NCI-H146 (cell line): ENCODE data around the gene UQCC5.

ENCODE experiments used
- DNase-seq: peaks from one replicate; lab custom pipeline; 2025; lab: John Stamatoyannopoulos, UW

The UQCC5 gene

GRCh38 chr3:52536369-52537164 is at the start of gene UQCC5:
TSS of gene UQCC5 (plus strand) at chr3:52536605. CDS start at chr3:52536756, 151 bp downstream.
- peak; percentile 96 for DNase-seq

GRCh38 chr3:52487050-52487787 is 49.2 kb upstream of the UQCC5 start:
- no peak for DNase-seq

- no peak for DNase-seq
Measured at GRCh38 chr3:52487788-52488691, 48.4 kb upstream of the UQCC5 start.

- no peak for DNase-seq
Measured at GRCh38 chr3:52488746-52489145, 47.7 kb upstream of the UQCC5 start.

GRCh38 chr3:52489453-52489852 is 47.0 kb upstream of the UQCC5 start:
- DNase-seq, result no peak

GRCh38 chr3:52490035-52490938 is 46.1 kb upstream of the UQCC5 start:
- DNase-seq, result no peak

- no peak for DNase-seq
Measured at GRCh38 chr3:52490939-52491526, 45.4 kb upstream of the UQCC5 start.

- no peak for DNase-seq
Measured at GRCh38 chr3:52492059-52492458, 44.3 kb upstream of the UQCC5 start.

GRCh38 chr3:52493232-52494017 is 43.0 kb upstream of the UQCC5 start:
- no peak for DNase-seq

- DNase-seq, result peak; percentile 32
Measured at GRCh38 chr3:52494445-52494844, 42.0 kb upstream of the UQCC5 start.

GRCh38 chr3:52494886-52495495 is 41.4 kb upstream of the UQCC5 start, which contains the start of gene STAB1:
TSS of gene STAB1 (plus strand) at chr3:52495338. CDS start at chr3:52495414, 76 bp downstream.
- DNase-seq, result no peak

GRCh38 chr3:52495777-52496602 is 40.4 kb upstream of the UQCC5 start:
- DNase-seq, result no peak

- no peak for DNase-seq
Measured at GRCh38 chr3:52498137-52499054, 38.0 kb upstream of the UQCC5 start.

- DNase-seq, result no peak
Measured at GRCh38 chr3:52501046-52501445, 35.4 kb upstream of the UQCC5 start.

- no peak for DNase-seq
Measured at GRCh38 chr3:52502001-52502400, 34.4 kb upstream of the UQCC5 start.

- no peak for DNase-seq
Measured at GRCh38 chr3:52502808-52503350, 33.5 kb upstream of the UQCC5 start.

GRCh38 chr3:52503788-52504424 is 32.5 kb upstream of the UQCC5 start:
- peak; percentile 86 for DNase-seq
